ENCODE measurements around the gene MAP3K5. TPM values are rescaled to one million over a fixed set of nuclear protein-coding genes. Genes with fewer than 3 reads are reported as not detected.

Gene MAP3K5
- total RNA-seq, 1 experiment from 2014 or later: 8.1 TPM

DNA sequence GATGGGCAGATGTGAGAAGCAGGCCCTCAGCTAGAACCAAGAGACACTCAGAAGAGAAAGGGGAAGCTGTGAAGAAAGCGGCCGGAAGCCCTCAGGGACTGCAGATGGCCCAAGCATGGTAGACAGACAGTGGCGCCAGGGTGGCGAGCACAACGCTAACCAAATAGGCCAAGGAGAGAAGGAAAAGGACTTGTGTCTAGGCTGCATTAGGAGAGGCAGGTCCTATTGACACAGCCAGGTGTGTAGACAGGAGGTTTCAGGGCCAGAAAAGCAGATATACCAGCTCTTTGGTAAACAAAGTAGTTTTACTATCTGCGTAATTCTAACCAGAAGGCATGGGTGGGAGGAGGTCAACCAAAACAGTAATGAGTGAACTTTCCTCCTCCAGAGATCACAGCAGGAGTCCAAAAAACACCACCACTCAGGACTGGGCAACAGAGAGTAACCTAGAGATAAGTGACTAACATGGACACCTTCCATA is 226.2 kb downstream of the MAP3K5 start:
- H3K9me3 ChIP-seq (ENCODE audit: control insufficient read depth, insufficient read depth, low read depth, low read length): peaks cover 2% of the 10 kb centered on the region; the same call in 1 of the 2 replicates
- POLR2A ChIA-PET: no interaction called here
- H3K36me3 ChIP-seq (ENCODE audit: control insufficient read depth, insufficient read depth, low read length): no peaks in the 10 kb centered on the region; the same call in 1 of the 2 replicates
- CTCF ChIA-PET: no interaction called here
- in situ Hi-C loops (cut with HindIII; ENCODE audit: low pct_unique_long_range_greater_than_20kb, low sequenced_read_pairs): no loop called here
- H3K4me1 ChIP-seq (ENCODE audit: control insufficient read depth, insufficient read depth, low read length): no peaks in the 10 kb centered on the region
- H3K27ac ChIP-seq (ENCODE audit: low read length): no peak overlapping the region
- BruUV-seq (replicated peaks): no TSS peak
- no peaks in the 10 kb centered on the region for H3K27me3 ChIP-seq (ENCODE audit: control insufficient read depth, insufficient read depth, low read length)
- intact Hi-C loops (cut with micrococcal nuclease; ENCODE audit: unreplicated experiment): no loop called here
- no peak for TF ChIP-seq REST (IDR thresholded peaks at IDR 0.05; ENCODE audit: insufficient read depth in 1 of 2, low read depth in 2 of 2, low read length in 1 of 2)
- no peak for TF ChIP-seq SIN3A (IDR thresholded peaks at IDR 0.05; ENCODE audit: borderline replicate concordance, insufficient read depth, low read depth, low read length)
- TF ChIP-seq TCF7L2 (IDR thresholded peaks at IDR 0.05; ENCODE audit: low read depth, low read length): no peak
- no peak for TF ChIP-seq CTCF (IDR thresholded peaks at IDR 0.05)
- H3K4me3 ChIP-seq (ENCODE audit: low read depth in 2 of 2, low read length in 2 of 2): no peak overlapping the region
- no peak for ATAC-seq
- DNase-seq (ENCODE audit: low read depth, low spot score): no peak

DNA sequence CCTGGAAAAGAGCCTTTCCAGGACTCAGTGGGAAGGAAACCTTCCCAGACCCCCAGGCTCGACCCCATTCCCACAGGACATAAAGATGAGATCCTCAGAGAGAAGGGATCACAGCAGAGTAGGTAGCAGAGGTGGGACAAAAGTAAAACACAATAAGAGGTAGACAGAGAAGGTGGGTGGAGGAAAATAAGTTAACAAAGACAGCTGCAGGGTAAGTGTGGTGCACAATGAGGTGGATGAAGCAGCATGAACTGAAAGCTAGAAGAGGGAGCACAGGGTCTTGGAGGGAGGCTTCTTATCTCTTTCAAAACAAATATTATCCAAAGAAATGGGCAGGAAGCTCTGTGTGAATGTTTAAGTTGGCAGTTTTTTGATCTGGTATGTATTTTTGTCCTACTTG is 228.1 kb downstream of the MAP3K5 start:
- ATAC-seq (no peak), DNase-seq (ENCODE audit: low read depth, low spot score) (no peak)
- Histone ChIP-seq H3K4me3 (ENCODE audit: low read depth in 2 of 2, low read length in 2 of 2) (no peak overlapping the region), H3K27me3 (ENCODE audit: control insufficient read depth, insufficient read depth, low read length) (no peaks in the 10 kb centered on the region), H3K36me3 (ENCODE audit: control insufficient read depth, insufficient read depth, low read length) (no peaks in the 10 kb centered on the region; the same call in 1 of the 2 replicates), H3K27ac (ENCODE audit: low read length) (no peak overlapping the region), H3K4me1 (ENCODE audit: control insufficient read depth, insufficient read depth, low read length) (no peaks in the 10 kb centered on the region), H3K9me3 (ENCODE audit: control insufficient read depth, insufficient read depth, low read depth, low read length) (no peaks in the 10 kb centered on the region)
- POLR2A ChIA-PET: interaction anchor here (0.5 kb wide), 1 partner anchor 21 kb away, joined by 4 read pairs; no protein-coding TSS in a partner anchor
- TF ChIP-seq CTCF (IDR thresholded peaks at IDR 0.05) (no peak), REST (IDR thresholded peaks at IDR 0.05; ENCODE audit: insufficient read depth in 1 of 2, low read depth in 2 of 2, low read length in 1 of 2) (no peak), POLR2AphosphoS5 (IDR thresholded peaks at IDR 0.05; ENCODE audit: low read depth, low read length) (no peak), TCF7L2 (IDR thresholded peaks at IDR 0.05; ENCODE audit: low read depth, low read length) (no peak)
- in situ Hi-C loops (cut with HindIII; ENCODE audit: low pct_unique_long_range_greater_than_20kb, low sequenced_read_pairs) (no loop called here), intact Hi-C loops (cut with micrococcal nuclease; ENCODE audit: unreplicated experiment) (no loop called here)
- CTCF ChIA-PET: no interaction called here
- no TSS peak for BruUV-seq (replicated peaks)

Measured in Panc1 (cell line).